HEK293T (cell line): ENCODE data around the gene RBBP8NL.

Experiments used
- BHLHE40 ChIP-seq: fragments of 450-650 bp; IDR thresholded peaks from 2 replicates; pipeline ENCODE4 v1.6.1; 2016; ENCODE audit warnings: mild to moderate bottlenecking, moderate library complexity, borderline replicate concordance
- FOXM1 ChIP-seq: fragments of 450-650 bp; IDR thresholded peaks from 2 replicates; pipeline ENCODE4 v1.6.1; 2017; ENCODE audit warnings: mild to moderate bottlenecking, borderline replicate concordance
- L3MBTL2 ChIP-seq: fragments of 450-650 bp; conservative IDR thresholded peaks from 2 replicates; pipeline ENCODE4 v1.6.1; 2016; ENCODE audit warnings: mild to moderate bottlenecking
- NFRKB ChIP-seq: fragments of 450-650 bp; IDR thresholded peaks from 2 replicates; pipeline ENCODE4 v1.6.1; 2016; ENCODE audit warnings: mild to moderate bottlenecking, moderate library complexity
- SUZ12 ChIP-seq: fragments of 450-650 bp; IDR thresholded peaks from 2 replicates; pipeline ENCODE4 v1.6.1; 2016; ENCODE audit warnings: mild to moderate bottlenecking
- TARDBP ChIP-seq: fragments of 450-650 bp; IDR thresholded peaks from 2 replicates; pipeline ENCODE4 v1.6.1; 2016

GRCh38 chr20:62430866-62431447 lies 3.6 kb upstream of the RBBP8NL start:
- TF ChIP-seq L3MBTL2 (no peak), BHLHE40 (no peak), SUZ12 (no peak), NFRKB (no peak), TARDBP (no peak), FOXM1 (no peak)
